Activated T-helper 2 cell treated with anti-CD3 and anti-CD28 coated beads, Interferon-gamma antibody, Interleukin-2, Interleukin-4, amounts not matched to agents 10 μg/mL and 5 μg/mL and 100 μg/mL, durations not matched to agents 14 hours and 24 hours and 36 hours (primary cell): ENCODE measurements around the gene BMP2K. TPM values are rescaled to one million over a fixed set of nuclear protein-coding genes. Genes with fewer than 3 reads are reported as not detected.

Experiments used
- DNase-seq: peaks from one replicate; pipeline ENCODE4 v3.0.0; 2021; ENCODE audit warnings: low spot score
- H3K27ac Mint-ChIP-seq: one replicate; pipeline ENCODE4 v1.8.0; 2021; ENCODE audit warnings: mixed read lengths
- H3K27me3 Mint-ChIP-seq: one replicate; pipeline ENCODE4 v1.8.0; 2021; ENCODE audit warnings: low read depth, mixed read lengths
- H3K36me3 Mint-ChIP-seq: one replicate; pipeline ENCODE4 v1.8.0; 2021; ENCODE audit warnings: low read depth, mixed read lengths
- H3K4me1 Mint-ChIP-seq: one replicate; pipeline ENCODE4 v1.8.0; 2021; ENCODE audit warnings: low read depth, mixed read lengths
- H3K4me3 Mint-ChIP-seq: one replicate; pipeline ENCODE4 v1.8.0; 2021; ENCODE audit warnings: low read depth, mild to moderate bottlenecking, moderate library complexity, mixed read lengths
- H3K9me3 Mint-ChIP-seq: one replicate; pipeline ENCODE4 v1.8.0; 2021; ENCODE audit warnings: mixed read lengths
- intact Hi-C: fragments of 100-400 bp; cut with micrococcal nuclease; formaldehyde crosslinking; loops from one replicate; pipeline ENCODE4 v1.15.1; 2023
- total RNA-seq: library from RNA; stranded (reverse); gene quantifications from 2 replicates; pipeline ENCODE4 v1.2.3, GENCODE V29; 2022

BMP2K gene
- total RNA-seq: 12.6 and 14.6 TPM in 2 replicates

DNA sequence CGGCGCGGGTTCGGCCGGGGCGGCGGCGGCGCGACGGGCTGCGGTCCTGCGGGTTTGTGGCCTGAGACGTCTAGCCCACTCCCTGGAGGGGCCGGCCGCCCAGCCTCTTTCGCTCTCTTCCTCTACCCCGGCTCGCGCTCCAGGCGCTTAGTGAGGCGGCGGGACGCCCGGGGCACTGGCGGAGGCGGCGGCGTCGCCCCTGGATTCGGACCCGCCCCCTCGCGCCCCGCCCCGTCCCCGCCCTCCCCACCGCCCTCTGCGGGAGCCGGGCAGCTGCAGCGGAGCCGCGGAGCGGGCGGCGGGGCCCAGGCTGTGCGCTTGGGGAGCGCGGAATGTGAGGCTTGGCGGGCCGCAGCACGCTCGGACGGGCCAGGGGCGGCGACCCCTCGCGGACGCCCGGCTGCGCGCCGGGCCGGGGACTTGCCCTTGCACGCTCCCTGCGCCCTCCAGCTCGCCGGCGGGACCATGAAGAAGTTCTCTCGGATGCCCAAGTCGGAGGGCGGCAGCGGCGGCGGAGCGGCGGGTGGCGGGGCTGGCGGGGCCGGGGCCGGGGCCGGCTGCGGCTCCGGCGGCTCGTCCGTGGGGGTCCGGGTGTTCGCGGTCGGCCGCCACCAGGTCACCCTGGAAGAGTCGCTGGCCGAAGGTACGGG, at the start of gene BMP2K:
BMP2K (plus strand) TSS at position 272 of the 650 bp plus-strand sequence; CDS start at position 466, 194 bp downstream.
- peaks cover 30% of the 10 kb centered on the region for H3K4me1 Mint-ChIP-seq
- no peak for DNase-seq
- no peaks in the 10 kb centered on the region for H3K9me3 Mint-ChIP-seq
- peak within 1 kb of the TSS; percentile 96 for H3K27ac Mint-ChIP-seq
- intact Hi-C loops: loop anchor here (1.0 to 5.0 kb wide), 6 partner anchors 54 to 914 kb away; partner anchors contain the start of genes MRPL1 and PAQR3
- peak within 1 kb of the TSS; percentile 93 for H3K4me3 Mint-ChIP-seq
- H3K36me3 Mint-ChIP-seq: no peaks in the 10 kb centered on the region
- H3K27me3 Mint-ChIP-seq: no peaks in the 10 kb centered on the region

DNA sequence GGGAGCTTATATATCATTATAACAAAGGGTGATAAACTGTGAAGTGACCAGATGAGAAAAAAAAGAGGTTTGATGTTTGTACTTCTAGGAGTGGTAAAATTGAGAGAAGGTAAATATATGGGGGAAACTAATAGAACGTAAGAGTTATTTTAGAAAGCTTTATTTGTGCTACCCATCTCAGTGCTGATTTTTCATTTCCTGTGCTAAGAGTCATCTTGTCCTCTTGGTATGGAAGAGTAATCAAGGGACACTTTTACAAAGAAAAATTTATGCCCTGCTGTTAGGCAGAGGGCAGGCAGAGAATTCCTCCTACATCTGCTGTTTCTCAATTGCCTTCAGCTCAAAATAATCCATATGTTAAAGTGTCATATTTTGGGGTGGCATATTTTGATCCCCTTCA, 49.6 kb upstream of the BMP2K start:
- H3K36me3 Mint-ChIP-seq: no peaks in the 10 kb centered on the region

DNA sequence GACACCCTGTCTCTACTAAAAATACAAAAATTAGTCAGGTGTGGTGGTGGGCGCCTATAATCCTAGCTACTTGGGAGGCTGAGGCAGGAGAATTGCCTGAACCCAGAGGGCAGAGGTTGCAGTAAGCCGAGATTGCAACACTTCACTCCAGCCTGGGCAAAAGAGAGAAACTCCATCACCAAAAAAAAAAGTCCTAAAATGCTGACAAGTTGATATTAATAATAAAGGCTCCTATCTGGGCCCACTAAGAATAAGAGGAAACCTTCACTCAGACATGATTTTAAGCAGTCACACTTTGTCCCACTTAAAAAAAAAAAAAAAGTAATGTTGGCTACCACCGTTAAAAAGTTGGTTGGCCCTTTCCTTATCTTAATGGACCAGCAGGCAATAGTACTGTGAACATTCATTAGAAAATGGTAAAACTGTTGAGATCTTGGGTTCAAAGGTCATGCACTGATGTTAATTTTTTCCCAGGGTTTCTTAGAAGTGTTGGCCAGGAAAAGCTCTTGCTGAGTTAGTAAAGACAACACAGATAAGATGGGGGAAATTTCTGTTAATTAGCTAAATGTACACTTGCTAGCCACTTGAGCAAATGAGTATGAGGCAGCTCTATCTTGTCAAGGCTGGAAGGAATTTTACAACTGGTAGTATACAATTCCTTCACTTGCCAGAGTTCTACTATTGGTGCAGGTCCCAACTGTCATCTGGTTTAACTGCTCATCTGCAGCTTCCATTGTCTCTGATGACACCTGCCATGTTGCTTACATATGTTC, 43.6 kb upstream of the BMP2K start:
- Mint-ChIP-seq H3K27me3 (peaks cover 4% of the 10 kb centered on the region), H3K4me1 (peaks cover 4% of the 10 kb centered on the region)
- intact Hi-C loops: no loop called here

More for the DNA sequence above, 49.6 kb upstream of the BMP2K start:
- no peak for DNase-seq
- H3K4me1 Mint-ChIP-seq: peaks cover 2% of the 10 kb centered on the region
- intact Hi-C loops: no loop called here
- H3K27ac Mint-ChIP-seq: no peak overlapping the region
- no peaks in the 10 kb centered on the region for H3K9me3 Mint-ChIP-seq
- peaks cover 4% of the 10 kb centered on the region for H3K27me3 Mint-ChIP-seq
- no peak overlapping the region for H3K4me3 Mint-ChIP-seq

DNA sequence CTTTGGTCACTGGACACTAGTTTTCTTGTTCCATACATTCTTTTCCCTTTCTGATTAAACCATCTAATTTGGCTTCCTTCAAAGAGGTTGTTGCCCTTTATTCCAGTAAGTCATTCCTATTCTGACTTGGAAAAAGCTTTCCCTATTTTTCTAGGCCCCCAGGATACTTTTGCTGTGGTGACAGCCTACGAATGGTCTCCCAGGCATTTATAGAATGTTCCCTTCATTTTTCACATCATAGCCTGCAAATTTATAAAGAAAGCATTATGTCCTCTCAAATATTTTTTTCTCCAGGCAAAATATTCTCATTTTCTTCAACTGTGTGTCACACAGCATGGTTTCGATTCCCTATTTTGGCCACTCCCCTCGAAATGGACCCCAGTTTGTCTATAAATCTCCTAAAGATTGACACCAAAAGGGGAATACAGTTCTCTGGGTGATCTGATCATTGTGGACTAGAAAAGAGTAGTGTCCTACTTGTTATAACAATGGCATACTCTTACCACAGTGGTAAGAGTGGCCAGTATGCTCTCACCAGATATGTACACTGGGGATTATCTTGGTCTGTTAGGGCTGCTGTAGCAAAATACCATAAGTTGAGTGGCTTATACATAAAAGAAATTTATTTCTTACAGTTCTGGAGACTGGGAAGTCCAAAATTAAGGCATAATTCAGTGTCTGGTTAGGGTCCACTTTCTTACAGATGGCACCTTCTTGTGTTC, 41.5 kb upstream of the BMP2K start:
- DNase-seq: no peak
- Mint-ChIP-seq H3K36me3 (no peaks in the 10 kb centered on the region), H3K9me3 (no peaks in the 10 kb centered on the region), H3K27me3 (peaks cover 4% of the 10 kb centered on the region), H3K4me3 (no peak overlapping the region), H3K27ac (no peak overlapping the region), H3K4me1 (peaks cover 4% of the 10 kb centered on the region)
- intact Hi-C loops: no loop called here

More for the DNA sequence above, 43.6 kb upstream of the BMP2K start:
- no peak overlapping the region for H3K4me3 Mint-ChIP-seq
- no peak overlapping the region for H3K27ac Mint-ChIP-seq
- H3K36me3 Mint-ChIP-seq: no peaks in the 10 kb centered on the region
- no peak for DNase-seq
- H3K9me3 Mint-ChIP-seq: no peaks in the 10 kb centered on the region

DNA sequence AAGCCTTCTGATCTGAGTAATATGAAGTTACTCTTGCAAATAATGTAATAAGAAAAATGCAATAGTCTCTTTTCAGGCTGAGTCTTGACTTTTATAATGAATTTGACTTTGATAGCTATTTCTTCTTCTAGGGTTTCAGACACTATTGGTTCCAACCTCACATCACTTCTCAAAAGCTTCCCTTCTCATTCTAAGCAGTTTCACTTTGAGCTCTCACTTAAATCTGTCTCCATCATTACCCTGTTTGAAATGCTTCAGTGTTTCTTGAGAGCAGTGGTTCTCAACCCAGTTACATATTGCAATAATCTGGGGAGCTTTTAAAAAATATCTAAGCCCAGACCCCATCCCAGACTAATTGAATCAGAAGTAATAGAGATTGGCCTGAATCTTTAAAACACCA, 40.5 kb upstream of the BMP2K start:
- Mint-ChIP-seq H3K4me3 (no peak overlapping the region), H3K27me3 (peaks cover under 1% of the 10 kb centered on the region), H3K4me1 (peaks cover 4% of the 10 kb centered on the region), H3K36me3 (no peaks in the 10 kb centered on the region), H3K27ac (no peak overlapping the region), H3K9me3 (no peaks in the 10 kb centered on the region)
- no peak for DNase-seq
- intact Hi-C loops: no loop called here

DNA sequence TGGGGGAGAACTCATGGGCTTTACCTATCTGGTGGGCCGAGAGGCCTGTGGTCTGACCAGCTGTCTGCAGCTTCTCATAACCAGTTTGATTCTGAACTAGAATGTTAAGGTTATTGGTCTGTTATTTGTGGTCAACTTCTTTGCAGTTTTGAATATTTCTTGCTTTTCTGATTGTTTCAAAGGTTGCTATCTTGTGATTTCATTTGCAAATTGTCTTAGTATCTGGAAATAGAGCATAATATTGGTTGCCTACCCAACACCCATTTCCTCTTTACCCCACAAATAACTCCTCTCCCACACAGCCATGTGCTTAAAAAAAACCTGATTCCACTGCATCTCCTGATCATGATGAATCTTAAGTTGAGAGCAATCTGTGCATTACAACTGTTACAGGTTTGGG, 39.1 kb upstream of the BMP2K start:
- H3K27ac Mint-ChIP-seq: no peak overlapping the region
- intact Hi-C loops: no loop called here
- peaks cover 4% of the 10 kb centered on the region for H3K4me1 Mint-ChIP-seq
- no peaks in the 10 kb centered on the region for H3K9me3 Mint-ChIP-seq
- H3K4me3 Mint-ChIP-seq: no peak overlapping the region
- H3K27me3 Mint-ChIP-seq: no peaks in the 10 kb centered on the region
- DNase-seq: no peak
- H3K36me3 Mint-ChIP-seq: no peaks in the 10 kb centered on the region

- H3K27me3 Mint-ChIP-seq: no peaks in the 10 kb centered on the region
- no peak for DNase-seq
- H3K4me3 Mint-ChIP-seq: no peak overlapping the region
- no peak overlapping the region for H3K27ac Mint-ChIP-seq
- H3K9me3 Mint-ChIP-seq: no peaks in the 10 kb centered on the region
- peaks cover 4% of the 10 kb centered on the region for H3K4me1 Mint-ChIP-seq
- intact Hi-C loops: no loop called here
- H3K36me3 Mint-ChIP-seq: no peaks in the 10 kb centered on the region
These were observed 38.2 kb upstream of the BMP2K start for GRCh38 chr4:78737973-78738372.

DNA sequence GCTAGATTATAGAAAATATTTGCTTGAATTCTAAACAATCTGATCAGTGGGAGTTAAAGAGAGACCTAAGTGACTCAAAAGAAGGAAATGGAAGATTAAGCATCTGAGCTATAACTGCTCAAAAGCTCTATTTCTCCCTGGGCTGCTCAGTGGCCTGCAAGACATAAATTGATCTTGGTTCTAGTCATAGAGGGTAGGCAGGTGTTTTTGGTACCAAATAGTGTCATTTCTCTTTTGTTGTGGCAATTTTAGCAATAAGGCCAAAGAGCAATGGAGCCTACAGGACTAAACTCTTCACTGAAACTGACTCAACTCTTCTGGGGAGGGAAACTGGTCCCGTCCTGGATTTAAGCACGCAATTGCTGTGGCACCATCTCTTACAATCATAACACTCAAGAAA, 33.9 kb upstream of the BMP2K start:
- Mint-ChIP-seq H3K27ac (no peak overlapping the region), H3K4me1 (no peaks in the 10 kb centered on the region), H3K27me3 (no peaks in the 10 kb centered on the region), H3K9me3 (no peaks in the 10 kb centered on the region), H3K4me3 (no peak overlapping the region), H3K36me3 (no peaks in the 10 kb centered on the region)
- intact Hi-C loops: no loop called here
- DNase-seq: no peak

DNA sequence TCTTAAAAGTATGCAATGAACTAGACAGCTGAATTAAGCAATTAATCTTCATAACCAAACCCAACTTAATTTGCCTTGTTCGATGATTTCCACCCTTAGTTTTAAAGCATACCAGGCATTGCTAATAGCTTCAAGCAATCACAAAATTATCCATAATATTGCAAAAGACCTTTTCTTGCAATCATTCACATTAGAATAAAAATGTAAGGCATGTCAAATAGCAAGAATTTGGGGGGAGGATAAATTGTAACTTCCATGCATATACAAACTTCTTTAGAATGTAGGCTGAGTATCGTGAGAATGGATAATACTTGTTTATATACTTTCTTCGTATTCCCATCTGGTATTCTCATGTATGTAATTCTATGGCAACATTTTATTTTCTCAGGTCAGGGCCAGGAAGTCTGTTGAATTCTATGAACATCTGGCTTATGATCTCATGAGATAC, 28.7 kb upstream of the BMP2K start:
- Mint-ChIP-seq H3K4me3 (no peak overlapping the region), H3K36me3 (no peaks in the 10 kb centered on the region), H3K27me3 (peaks cover 4% of the 10 kb centered on the region), H3K4me1 (peaks cover 2% of the 10 kb centered on the region), H3K27ac (no peak overlapping the region), H3K9me3 (no peaks in the 10 kb centered on the region)
- DNase-seq: no peak
- intact Hi-C loops: no loop called here

GRCh38 chr4:78748381-78748780, 27.8 kb upstream of the BMP2K start:
- Mint-ChIP-seq H3K4me3 (no peak overlapping the region), H3K36me3 (no peaks in the 10 kb centered on the region), H3K4me1 (peaks cover 2% of the 10 kb centered on the region), H3K9me3 (no peaks in the 10 kb centered on the region), H3K27ac (no peak overlapping the region), H3K27me3 (peaks cover 4% of the 10 kb centered on the region)
- no peak for DNase-seq
- intact Hi-C loops: no loop called here

- Mint-ChIP-seq H3K27ac (no peak overlapping the region), H3K4me3 (no peak overlapping the region), H3K9me3 (no peaks in the 10 kb centered on the region), H3K36me3 (no peaks in the 10 kb centered on the region), H3K27me3 (peaks cover 4% of the 10 kb centered on the region), H3K4me1 (peaks cover 2% of the 10 kb centered on the region)
- DNase-seq: no peak
- intact Hi-C loops: no loop called here
These were observed 26.7 kb upstream of the BMP2K start for GRCh38 chr4:78749258-78749971.

GRCh38 chr4:78749972-78750727, 26.0 kb upstream of the BMP2K start:
- peaks cover 8% of the 10 kb centered on the region for H3K27me3 Mint-ChIP-seq
- H3K27ac Mint-ChIP-seq: no peak overlapping the region
- intact Hi-C loops: no loop called here
- H3K4me3 Mint-ChIP-seq: no peak overlapping the region
- H3K36me3 Mint-ChIP-seq: no peaks in the 10 kb centered on the region
- peaks cover 2% of the 10 kb centered on the region for H3K4me1 Mint-ChIP-seq
- no peaks in the 10 kb centered on the region for H3K9me3 Mint-ChIP-seq
- no peak for DNase-seq
